Lower leg skin (tissue), 3 donors: ENCODE measurements around the gene PPCDC.

ENCODE experiments used
- POLR2A ChIP-seq, 2 donors: fragments of 450-650 bp; IDR thresholded peaks; one replicate each; pipeline ENCODE4 v1.6.1; 2016 to 2017; ENCODE audit warnings: antibody characterized with exemption in 2 of 2, mild to moderate bottlenecking in 1 of 2, moderate library complexity in 1 of 2
- TF ChIP-seq, protein P1 (sequence below), 3 donors: fragments of 450-650 bp; IDR thresholded peaks; one replicate each; pipeline ENCODE4 v1.5.1; 2016; ENCODE audit warnings: antibody characterized with exemption in 3 of 3, mild to moderate bottlenecking in 3 of 3, moderate library complexity in 2 of 3

DNA sequence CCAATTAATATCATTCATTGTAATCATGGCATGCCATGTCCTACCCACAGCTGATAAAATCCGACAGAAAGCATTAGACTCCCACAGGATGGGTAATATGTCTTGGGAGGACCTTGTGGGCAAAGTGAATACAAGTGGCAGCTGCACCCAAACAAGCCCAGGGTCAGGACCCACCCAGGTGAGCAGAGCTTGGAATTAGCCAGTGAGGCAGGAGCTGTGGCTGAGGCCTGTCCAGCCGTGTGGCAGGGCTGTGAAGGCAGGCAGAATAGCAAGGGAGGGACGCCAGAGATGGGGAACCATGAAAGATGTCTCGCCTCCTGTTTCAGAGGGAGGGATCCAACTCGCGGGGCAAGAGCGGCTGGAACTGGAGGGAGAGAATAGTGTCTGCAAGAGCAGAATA lies 74.5 kb downstream of the PPCDC start:
- TF ChIP-seq, protein P1, sequence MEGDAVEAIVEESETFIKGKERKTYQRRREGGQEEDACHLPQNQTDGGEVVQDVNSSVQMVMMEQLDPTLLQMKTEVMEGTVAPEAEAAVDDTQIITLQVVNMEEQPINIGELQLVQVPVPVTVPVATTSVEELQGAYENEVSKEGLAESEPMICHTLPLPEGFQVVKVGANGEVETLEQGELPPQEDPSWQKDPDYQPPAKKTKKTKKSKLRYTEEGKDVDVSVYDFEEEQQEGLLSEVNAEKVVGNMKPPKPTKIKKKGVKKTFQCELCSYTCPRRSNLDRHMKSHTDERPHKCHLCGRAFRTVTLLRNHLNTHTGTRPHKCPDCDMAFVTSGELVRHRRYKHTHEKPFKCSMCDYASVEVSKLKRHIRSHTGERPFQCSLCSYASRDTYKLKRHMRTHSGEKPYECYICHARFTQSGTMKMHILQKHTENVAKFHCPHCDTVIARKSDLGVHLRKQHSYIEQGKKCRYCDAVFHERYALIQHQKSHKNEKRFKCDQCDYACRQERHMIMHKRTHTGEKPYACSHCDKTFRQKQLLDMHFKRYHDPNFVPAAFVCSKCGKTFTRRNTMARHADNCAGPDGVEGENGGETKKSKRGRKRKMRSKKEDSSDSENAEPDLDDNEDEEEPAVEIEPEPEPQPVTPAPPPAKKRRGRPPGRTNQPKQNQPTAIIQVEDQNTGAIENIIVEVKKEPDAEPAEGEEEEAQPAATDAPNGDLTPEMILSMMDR (IDR thresholded peaks at IDR 0.05): no peak
- no peak for TF ChIP-seq POLR2A (IDR thresholded peaks at IDR 0.05)
